Measurements from ENCODE around the gene SH3RF2. TPM values are rescaled to one million over a fixed set of nuclear protein-coding genes. Genes with fewer than 3 reads are reported as not detected.

The SH3RF2 gene
- total RNA-seq, 4 donors from 2014 or later: 39.6 to 118 (median 96.0) TPM

- no peak overlapping the region for H3K27ac ChIP-seq
- H3K36me3 ChIP-seq: peaks cover 0 to 62% (median 0%) of the 10 kb centered on the region in 3 donors
- DNase-seq: no peak
- no peak overlapping the region for H3K4me3 ChIP-seq
- no peaks in the 10 kb centered on the region for H3K27me3 ChIP-seq
- TF ChIP-seq POLR2A (IDR thresholded peaks at IDR 0.05) (no peak), CTCF (IDR thresholded peaks at IDR 0.05) (no peak)
- H3K4me1 ChIP-seq: no peaks in the 10 kb centered on the region
- no peaks in the 10 kb centered on the region for H3K9me3 ChIP-seq
Measured at GRCh38 chr5:146055432-146055831, 119.1 kb downstream of the SH3RF2 start.

GRCh38 chr5:146059460-146060220, 123.3 kb downstream of the SH3RF2 start:
- Histone ChIP-seq H3K4me3 (no peak overlapping the region), H3K27ac (no peak overlapping the region), H3K9me3 (no peaks in the 10 kb centered on the region), H3K36me3 (peaks cover 0 to 79% (median 0%) of the 10 kb centered on the region in 3 donors), H3K27me3 (no peaks in the 10 kb centered on the region), H3K4me1 (no peaks in the 10 kb centered on the region)
- no peak for TF ChIP-seq POLR2A (IDR thresholded peaks at IDR 0.05)
- TF ChIP-seq CTCF (IDR thresholded peaks at IDR 0.05): no peak
- no peak for DNase-seq

GRCh38 chr5:146060221-146060585, 123.8 kb downstream of the SH3RF2 start:
- no peak overlapping the region for H3K4me3 ChIP-seq
- peaks cover 0 to 75% (median 0%) of the 10 kb centered on the region in 3 donors for H3K36me3 ChIP-seq
- no peak for DNase-seq
- TF ChIP-seq CTCF (IDR thresholded peaks at IDR 0.05): no peak
- no peak for TF ChIP-seq POLR2A (IDR thresholded peaks at IDR 0.05)
- no peak overlapping the region for H3K27ac ChIP-seq
- no peaks in the 10 kb centered on the region for H3K9me3 ChIP-seq
- no peaks in the 10 kb centered on the region for H3K27me3 ChIP-seq
- H3K4me1 ChIP-seq: no peaks in the 10 kb centered on the region

DNA sequence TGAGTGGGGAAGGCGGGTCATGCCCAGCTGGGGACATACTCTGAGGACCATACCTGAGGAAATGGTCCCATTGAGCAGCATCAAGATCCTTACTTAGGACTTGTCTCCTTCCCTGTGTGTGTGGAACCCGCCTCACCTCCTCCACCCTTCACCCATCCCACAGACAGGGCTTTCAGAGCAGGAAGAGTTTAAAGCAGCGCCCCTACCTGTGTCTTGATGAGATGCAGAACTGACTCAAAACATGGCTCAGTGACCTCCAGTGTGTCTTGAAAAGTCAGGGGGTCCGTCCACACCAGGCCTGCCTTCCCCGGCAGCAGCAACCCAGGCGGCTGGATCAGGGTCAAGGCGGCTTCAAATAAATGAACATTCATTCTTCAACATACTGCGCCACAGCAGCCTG, 130.6 kb downstream of the SH3RF2 start:
- Histone ChIP-seq H3K9me3 (no peaks in the 10 kb centered on the region), H3K36me3 (peaks cover 0 to 27% (median 0%) of the 10 kb centered on the region in 3 donors), H3K4me3 (no peak overlapping the region), H3K27me3 (no peaks in the 10 kb centered on the region), H3K4me1 (no peaks in the 10 kb centered on the region), H3K27ac (no peak overlapping the region)
- TF ChIP-seq CTCF (IDR thresholded peaks at IDR 0.05) (no peak), POLR2A (IDR thresholded peaks at IDR 0.05) (no peak)
- DNase-seq: no peak

DNA sequence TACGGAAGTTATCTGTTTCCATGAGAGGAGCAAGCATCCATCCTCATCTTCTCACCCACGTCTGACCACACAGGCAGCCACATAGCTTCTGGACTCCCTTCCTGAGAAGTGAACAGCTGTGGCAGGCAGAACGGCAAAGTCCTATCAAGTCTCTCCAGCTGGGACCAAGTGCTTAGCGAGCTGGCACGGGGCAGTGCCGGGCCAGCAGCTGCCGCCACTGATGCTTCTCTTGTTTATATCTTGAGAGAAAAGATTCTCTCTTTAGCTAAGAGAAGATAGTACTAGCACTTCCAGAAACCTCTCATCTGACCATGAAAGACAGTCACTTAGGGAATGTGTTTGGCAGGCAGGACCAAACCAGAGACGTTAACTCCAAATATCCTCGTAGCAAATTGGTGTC, 131.8 kb downstream of the SH3RF2 start:
- Histone ChIP-seq H3K27me3 (no peaks in the 10 kb centered on the region), H3K4me3 (no peak overlapping the region), H3K4me1 (no peaks in the 10 kb centered on the region), H3K36me3 (peaks cover 0 to 15% (median 0%) of the 10 kb centered on the region in 3 donors), H3K9me3 (no peaks in the 10 kb centered on the region), H3K27ac (no peak overlapping the region)
- TF ChIP-seq CTCF (IDR thresholded peaks at IDR 0.05) (no peak), POLR2A (IDR thresholded peaks at IDR 0.05) (no peak)
- no peak for DNase-seq
